ENCODE data around the gene NECAB3. TPM values are rescaled to one million over a fixed set of nuclear protein-coding genes. Genes with fewer than 3 reads are reported as not detected.

NECAB3 gene
- total RNA-seq, 2 experiments from 2014 or later = 62.4 to 79.4 TPM

DNA sequence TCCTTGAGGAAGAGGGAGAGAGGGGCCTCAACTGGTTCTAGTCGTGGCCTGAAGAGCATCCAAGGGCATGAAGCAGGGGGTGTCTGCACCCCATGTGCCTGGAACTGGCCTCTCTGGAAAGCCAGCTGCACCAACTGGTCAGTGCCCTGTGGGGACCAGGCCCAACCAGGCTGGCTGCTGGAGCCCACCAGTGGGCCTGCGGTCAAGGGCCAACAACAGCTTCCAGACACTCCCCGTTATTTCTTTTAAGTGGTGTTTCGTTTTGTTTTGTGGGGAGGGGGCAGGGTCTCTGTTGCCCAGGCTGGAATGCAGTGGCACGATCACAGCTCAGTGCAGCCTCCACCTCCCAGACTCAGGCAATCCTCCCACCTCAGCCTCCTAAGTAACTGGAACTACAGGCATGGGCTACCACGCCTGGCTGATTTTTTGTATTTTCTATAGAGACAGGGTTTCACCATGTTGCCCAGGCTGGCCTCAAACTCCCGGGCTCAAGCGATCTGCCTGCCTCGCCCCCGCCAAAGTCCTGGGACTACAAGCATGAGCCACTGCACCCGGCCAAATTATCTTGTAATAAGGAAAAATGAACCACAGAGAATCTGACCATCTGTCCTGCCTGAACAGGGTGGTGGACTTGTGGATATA, 24.0 kb downstream of the NECAB3 start:
- peaks cover 5% of the 10 kb centered on the region; the same call in 1 of the 2 replicates for H4K20me1 ChIP-seq (ENCODE audit: insufficient read depth, low read length)
- TF ChIP-seq CTCF (conservative IDR thresholded peaks at IDR 0.05; ENCODE audit: low read length) = no peak
- no peak for TF ChIP-seq EZH2phosphoT487 (IDR thresholded peaks at IDR 0.05; ENCODE audit: borderline replicate concordance, low read depth, low read length)
- no TSS peak for BruUV-seq (replicated peaks)
- H3K4me3 ChIP-seq (ENCODE audit: low read depth, low read length, poor library complexity, severe bottlenecking) = no peak overlapping the region
- no peaks in the 10 kb centered on the region for H3K79me2 ChIP-seq (ENCODE audit: insufficient read depth, low read depth, low read length)
- peaks cover 33% of the 10 kb centered on the region for H3K36me3 ChIP-seq (ENCODE audit: insufficient read depth, low read length)
- no peaks in the 10 kb centered on the region for H3K9me3 ChIP-seq (ENCODE audit: low read length)
- no peaks in the 10 kb centered on the region for H3K9me2 ChIP-seq (ENCODE audit: insufficient read depth, low read length)
- DNase-seq (ENCODE audit: low spot score) = no peak
- ChIA-PET CTCF (ENCODE audit: unreplicated experiment) (no interaction called here), POLR2A (no interaction called here)
- no peak overlapping the region for H3K27ac ChIP-seq (ENCODE audit: low read depth, low read length, poor library complexity, severe bottlenecking)
- H2AFZ ChIP-seq (ENCODE audit: low read length) = no peak overlapping the region
- intact Hi-C loops (cut with micrococcal nuclease; ENCODE audit: unreplicated experiment) = loop anchor here (5.0 kb wide), 1 partner anchor 248 kb away; the partner anchor contains the start of gene CDK5RAP1
- no peak overlapping the region for H3K4me2 ChIP-seq (ENCODE audit: low read length)
- H3K4me1 ChIP-seq (ENCODE audit: insufficient read depth, low read length, poor library complexity, severe bottlenecking) = peaks cover 19% of the 10 kb centered on the region

- intact Hi-C loops (cut with micrococcal nuclease; ENCODE audit: unreplicated experiment) = no loop called here
- no peaks in the 10 kb centered on the region for H3K79me2 ChIP-seq (ENCODE audit: insufficient read depth, low read depth, low read length)
- BruUV-seq (replicated peaks) = no TSS peak
- H4K20me1 ChIP-seq (ENCODE audit: insufficient read depth, low read length) = peaks cover 5% of the 10 kb centered on the region; the same call in 1 of the 2 replicates
- ChIA-PET POLR2A (no interaction called here), CTCF (ENCODE audit: unreplicated experiment) (interaction anchor here (0.9 kb wide), 1 partner anchor 82 kb away, joined by 3 read pairs; no protein-coding TSS in a partner anchor)
- peaks cover 43% of the 10 kb centered on the region for H3K36me3 ChIP-seq (ENCODE audit: insufficient read depth, low read length)
- TF ChIP-seq CTCF (conservative IDR thresholded peaks at IDR 0.05; ENCODE audit: low read length) = no peak
- no peak for TF ChIP-seq EZH2phosphoT487 (IDR thresholded peaks at IDR 0.05; ENCODE audit: borderline replicate concordance, low read depth, low read length)
- no peak overlapping the region for H3K4me3 ChIP-seq (ENCODE audit: low read depth, low read length, poor library complexity, severe bottlenecking)
- H3K4me2 ChIP-seq (ENCODE audit: low read length) = no peak overlapping the region
- peaks cover 19% of the 10 kb centered on the region for H3K4me1 ChIP-seq (ENCODE audit: insufficient read depth, low read length, poor library complexity, severe bottlenecking)
- DNase-seq (ENCODE audit: low spot score) = no peak
- no peak overlapping the region for H3K27ac ChIP-seq (ENCODE audit: low read depth, low read length, poor library complexity, severe bottlenecking)
- H3K9me2 ChIP-seq (ENCODE audit: insufficient read depth, low read length) = no peaks in the 10 kb centered on the region
- no peaks in the 10 kb centered on the region for H3K9me3 ChIP-seq (ENCODE audit: low read length)
- H2AFZ ChIP-seq (ENCODE audit: low read length) = no peak overlapping the region
Observed at GRCh38 chr20:33649201-33649681, 25.0 kb downstream of the NECAB3 start.

GRCh38 chr20:33648396-33649004, 25.7 kb downstream of the NECAB3 start:
- Histone ChIP-seq H3K27ac (ENCODE audit: low read depth, low read length, poor library complexity, severe bottlenecking) (no peak overlapping the region), H3K4me1 (ENCODE audit: insufficient read depth, low read length, poor library complexity, severe bottlenecking) (peaks cover 12% of the 10 kb centered on the region), H4K20me1 (ENCODE audit: insufficient read depth, low read length) (peaks cover 5% of the 10 kb centered on the region; the same call in 1 of the 2 replicates), H3K4me2 (ENCODE audit: low read length) (no peak overlapping the region), H3K4me3 (ENCODE audit: low read depth, low read length, poor library complexity, severe bottlenecking) (no peak overlapping the region), H3K36me3 (ENCODE audit: insufficient read depth, low read length) (peaks cover 49% of the 10 kb centered on the region), H3K9me3 (ENCODE audit: low read length) (no peaks in the 10 kb centered on the region), H2AFZ (ENCODE audit: low read length) (no peak overlapping the region), H3K9me2 (ENCODE audit: insufficient read depth, low read length) (no peaks in the 10 kb centered on the region), H3K79me2 (ENCODE audit: insufficient read depth, low read depth, low read length) (no peaks in the 10 kb centered on the region)
- intact Hi-C loops (cut with micrococcal nuclease; ENCODE audit: unreplicated experiment) = no loop called here
- no TSS peak for BruUV-seq (replicated peaks)
- POLR2A ChIA-PET = interaction anchor here (0.6 kb wide), 1 partner anchor 131 kb away, joined by 3 read pairs; no protein-coding TSS in a partner anchor
- DNase-seq (ENCODE audit: low spot score) = no peak
- CTCF ChIA-PET (ENCODE audit: unreplicated experiment) = interaction anchor here (0.9 kb wide), 1 partner anchor 81 kb away, joined by 3 read pairs; no protein-coding TSS in a partner anchor
- TF ChIP-seq CTCF (conservative IDR thresholded peaks at IDR 0.05; ENCODE audit: low read length) = no peak
- no peak for TF ChIP-seq EZH2phosphoT487 (IDR thresholded peaks at IDR 0.05; ENCODE audit: borderline replicate concordance, low read depth, low read length)
